A549 (cell line): ENCODE data around the gene CDH16.

ENCODE experiments used
- CBX8 ChIP-seq: fragments of 200-600 bp; sonication (generic); IDR thresholded peaks from 2 replicates; pipeline ENCODE4 v1.6.1; 2016
- EHF ChIP-seq: fragments of 250-450 bp; sonication (Bioruptor Pico); IDR thresholded peaks from 2 replicates; pipeline ENCODE4 v1.5.0; 2020; ENCODE audit warnings: mild to moderate bottlenecking
- EHMT2 ChIP-seq: fragments of 200-600 bp; sonication (generic); IDR thresholded peaks from 2 replicates; pipeline ENCODE4 v1.6.1; 2016; ENCODE audit warnings: antibody characterized with exemption, low read depth, mild to moderate bottlenecking, moderate library complexity
- JUN ChIP-seq, 2 experiments: fragments of >200 bp; sonication (Bioruptor Twin); formaldehyde crosslinking; IDR thresholded peaks; 2 replicates in 1 of 2; 3 replicates in 1 of 2; pipeline ENCODE4 v1.6.1; 2016 to 2017
- KDM1A ChIP-seq: fragments of 200-600 bp; sonication (generic); IDR thresholded peaks from 2 replicates; pipeline ENCODE4 v1.6.1; 2016; ENCODE audit warnings: low read depth, mild to moderate bottlenecking
- PHF8 ChIP-seq: fragments of 200-600 bp; sonication (generic); IDR thresholded peaks from 2 replicates; pipeline ENCODE4 v1.6.1; 2016; ENCODE audit warnings: low read depth, mild to moderate bottlenecking, antibody characterized with exemption, moderate library complexity, borderline replicate concordance
- POLR2A ChIP-seq: IDR thresholded peaks from 2 replicates; pipeline ENCODE4 v1.6.1; 2012; ENCODE audit warnings: mild to moderate bottlenecking, low read length
- REST ChIP-seq: fragments of 200-600 bp; sonication (generic); IDR thresholded peaks from 2 replicates; pipeline ENCODE4 v1.6.1; 2016; ENCODE audit warnings: antibody characterized with exemption, mild to moderate bottlenecking, moderate library complexity
- SREBF2 ChIP-seq: fragments of 450-650 bp; IDR thresholded peaks from 2 replicates; pipeline ENCODE4 v1.6.1; 2014; ENCODE audit warnings: mild to moderate bottlenecking, moderate library complexity
- ZFP36 ChIP-seq: fragments of 450-650 bp; IDR thresholded peaks from 2 replicates; pipeline ENCODE4 v1.6.1; 2014; ENCODE audit warnings: borderline replicate concordance; ENCODE audit not compliant: partially characterized antibody
- ZSCAN20 ChIP-seq: fragments of 250-450 bp; sonication (Bioruptor Pico); IDR thresholded peaks from 2 replicates; pipeline ENCODE4 v1.8.0; 2022; ENCODE audit warnings: mild to moderate bottlenecking, moderate library complexity
- TF ChIP-seq, protein P1 (sequence below): fragments of >200 bp; sonication (Bioruptor Twin); formaldehyde crosslinking; IDR thresholded peaks from 3 replicates; pipeline ENCODE4 v1.5.1; 2016
- TF ChIP-seq, protein P2 (sequence below): fragments of 250-450 bp; sonication (Bioruptor Pico); IDR thresholded peaks from 2 replicates; pipeline ENCODE4 v1.5.0; 2021; ENCODE audit warnings: mild to moderate bottlenecking, moderate library complexity, borderline replicate concordance
- TF ChIP-seq, protein P3 (sequence below): IDR thresholded peaks from 2 replicates; pipeline ENCODE4 v1.6.1; 2012

DNA sequence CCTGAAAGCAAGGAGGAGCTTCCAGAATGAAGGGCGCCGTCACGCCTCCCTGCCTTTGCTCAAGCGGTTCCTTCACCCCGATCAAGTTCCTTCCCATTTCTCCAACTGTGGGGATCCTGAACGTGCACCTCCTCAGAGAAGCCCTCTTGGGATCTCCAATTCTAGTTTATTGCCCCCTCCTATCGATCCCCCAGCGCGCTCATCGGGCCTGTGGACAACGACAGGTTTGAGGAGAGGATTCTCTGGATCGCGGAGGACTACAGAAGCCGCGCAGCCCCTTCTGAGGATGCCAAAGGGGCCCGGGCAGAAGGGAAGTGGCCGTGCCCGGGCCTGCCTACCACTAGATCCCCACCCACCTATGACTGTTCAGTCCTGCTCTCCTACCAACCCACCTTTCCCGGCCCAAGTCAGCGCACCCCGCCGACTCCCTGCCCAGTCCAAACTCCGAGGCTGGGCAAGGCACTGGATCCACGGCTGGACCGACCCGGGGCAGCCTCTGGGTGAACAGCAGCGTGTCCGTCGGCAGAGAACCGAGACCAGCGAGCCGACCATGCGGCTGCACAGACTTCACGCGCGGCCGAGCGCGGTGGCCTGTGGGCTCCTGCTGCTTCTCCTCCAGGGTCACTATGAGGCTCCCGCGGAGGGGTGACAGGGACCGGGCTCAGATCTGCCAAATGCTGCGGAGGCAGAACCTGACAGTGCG, 29.6 kb upstream of the CDH16 start:
- TF ChIP-seq KDM1A (no peak), POLR2A (no peak), REST (no peak), EHMT2 (no peak), ZFP36 (no peak), EHF (no peak), JUN (IDR thresholded peaks at IDR 0.05) (no peak), SREBF2 (no peak), ZSCAN20 (no peak), PHF8 (no peak), CBX8 (no peak)
- TF ChIP-seq, protein P1, sequence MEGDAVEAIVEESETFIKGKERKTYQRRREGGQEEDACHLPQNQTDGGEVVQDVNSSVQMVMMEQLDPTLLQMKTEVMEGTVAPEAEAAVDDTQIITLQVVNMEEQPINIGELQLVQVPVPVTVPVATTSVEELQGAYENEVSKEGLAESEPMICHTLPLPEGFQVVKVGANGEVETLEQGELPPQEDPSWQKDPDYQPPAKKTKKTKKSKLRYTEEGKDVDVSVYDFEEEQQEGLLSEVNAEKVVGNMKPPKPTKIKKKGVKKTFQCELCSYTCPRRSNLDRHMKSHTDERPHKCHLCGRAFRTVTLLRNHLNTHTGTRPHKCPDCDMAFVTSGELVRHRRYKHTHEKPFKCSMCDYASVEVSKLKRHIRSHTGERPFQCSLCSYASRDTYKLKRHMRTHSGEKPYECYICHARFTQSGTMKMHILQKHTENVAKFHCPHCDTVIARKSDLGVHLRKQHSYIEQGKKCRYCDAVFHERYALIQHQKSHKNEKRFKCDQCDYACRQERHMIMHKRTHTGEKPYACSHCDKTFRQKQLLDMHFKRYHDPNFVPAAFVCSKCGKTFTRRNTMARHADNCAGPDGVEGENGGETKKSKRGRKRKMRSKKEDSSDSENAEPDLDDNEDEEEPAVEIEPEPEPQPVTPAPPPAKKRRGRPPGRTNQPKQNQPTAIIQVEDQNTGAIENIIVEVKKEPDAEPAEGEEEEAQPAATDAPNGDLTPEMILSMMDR: no peak
- TF ChIP-seq, protein P2, sequence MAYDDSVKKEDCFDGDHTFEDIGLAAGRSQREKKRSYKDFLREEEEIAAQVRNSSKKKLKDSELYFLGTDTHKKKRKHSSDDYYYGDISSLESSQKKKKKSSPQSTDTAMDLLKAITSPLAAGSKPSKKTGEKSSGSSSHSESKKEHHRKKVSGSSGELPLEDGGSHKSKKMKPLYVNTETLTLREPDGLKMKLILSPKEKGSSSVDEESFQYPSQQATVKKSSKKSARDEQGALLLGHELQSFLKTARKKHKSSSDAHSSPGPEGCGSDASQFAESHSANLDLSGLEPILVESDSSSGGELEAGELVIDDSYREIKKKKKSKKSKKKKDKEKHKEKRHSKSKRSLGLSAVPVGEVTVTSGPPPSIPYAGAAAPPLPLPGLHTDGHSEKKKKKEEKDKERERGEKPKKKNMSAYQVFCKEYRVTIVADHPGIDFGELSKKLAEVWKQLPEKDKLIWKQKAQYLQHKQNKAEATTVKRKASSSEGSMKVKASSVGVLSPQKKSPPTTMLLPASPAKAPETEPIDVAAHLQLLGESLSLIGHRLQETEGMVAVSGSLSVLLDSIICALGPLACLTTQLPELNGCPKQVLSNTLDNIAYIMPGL (CRISPR knock-in tag): no peak
- TF ChIP-seq, protein P3, sequence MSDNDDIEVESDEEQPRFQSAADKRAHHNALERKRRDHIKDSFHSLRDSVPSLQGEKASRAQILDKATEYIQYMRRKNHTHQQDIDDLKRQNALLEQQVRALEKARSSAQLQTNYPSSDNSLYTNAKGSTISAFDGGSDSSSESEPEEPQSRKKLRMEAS: no peak
